ENCODE data around the gene UBAC1. TPM values are rescaled to one million over a fixed set of nuclear protein-coding genes. Genes with fewer than 3 reads are reported as not detected.

UBAC1 gene
- total RNA-seq, 1 experiment from 2014 or later, result 54.8 TPM

GRCh38 chr9:136001231-136001630, 40.1 kb upstream of the UBAC1 start:
- intact Hi-C loops (cut with micrococcal nuclease), result no loop called here
- TF ChIP-seq CTCF (IDR thresholded peaks at IDR 0.05 in 2 of 3, conservative IDR thresholded peaks at IDR 0.05 in 1 of 3; ENCODE audit: borderline replicate concordance in 1 of 3, insufficient read depth in 1 of 3, low read depth in 2 of 3, low read length in 2 of 3), result no peak
- TF ChIP-seq REST (IDR thresholded peaks at IDR 0.05; ENCODE audit: low read depth), result no peak
- no peak for TF ChIP-seq TCF7L2 (IDR thresholded peaks at IDR 0.05; ENCODE audit: borderline replicate concordance, extremely low read depth, insufficient read depth, insufficient read length)
- no peak for TF ChIP-seq FOSL1 (IDR thresholded peaks at IDR 0.05; ENCODE audit: low read depth)
- TF ChIP-seq ATF3 (IDR thresholded peaks at IDR 0.05), result no peak
- TF ChIP-seq EGR1 (IDR thresholded peaks at IDR 0.05; ENCODE audit: low read depth), result no peak
- no peak for TF ChIP-seq ZNF274 (IDR thresholded peaks at IDR 0.05; ENCODE audit: low read depth, low read length)
- no peak for TF ChIP-seq JUND (IDR thresholded peaks at IDR 0.05)
- no peak for TF ChIP-seq EZH2phosphoT487 (IDR thresholded peaks at IDR 0.05; ENCODE audit: borderline replicate concordance)
- TF ChIP-seq ZBTB33 (IDR thresholded peaks at IDR 0.05; ENCODE audit: extremely low read depth, insufficient replicate concordance, low read length), result no peak
- TF ChIP-seq ELF1 (IDR thresholded peaks at IDR 0.05; ENCODE audit: borderline replicate concordance, low read depth), result no peak
- no peak for TF ChIP-seq YY1 (IDR thresholded peaks at IDR 0.05; ENCODE audit: extremely low read depth, insufficient replicate concordance, low read depth, low read length)
- TF ChIP-seq CEBPB (IDR thresholded peaks at IDR 0.05; ENCODE audit: low read depth), result no peak
- TF ChIP-seq SRF (IDR thresholded peaks at IDR 0.05; ENCODE audit: low read depth), result no peak
- no peak for TF ChIP-seq MAX (IDR thresholded peaks at IDR 0.05)
- Histone ChIP-seq H3K9me2 (ENCODE audit: insufficient read depth) (no peaks in the 10 kb centered on the region), H2AFZ (ENCODE audit: low read depth, low read length, poor library complexity, severe bottlenecking) (no peak overlapping the region), H3K36me3 (ENCODE audit: control insufficient read depth in 1 of 2, insufficient read depth in 2 of 2, low read length in 2 of 2) (no peaks in the 10 kb centered on the region), H3K4me2 (ENCODE audit: low read length) (no peak overlapping the region), H3K4me1 (ENCODE audit: control insufficient read depth in 1 of 2, insufficient read depth in 2 of 2, low read length in 2 of 2) (no peaks in the 10 kb centered on the region; a peak in 1 of 4 replicates), H3K9ac (ENCODE audit: low read length) (no peak overlapping the region), H4K20me1 (ENCODE audit: insufficient read depth) (no peaks in the 10 kb centered on the region), H3K27ac (ENCODE audit: low read depth, low read length) (no peak overlapping the region), H3K27me3 (ENCODE audit: insufficient read depth, low read length) (no peaks in the 10 kb centered on the region), H3K79me2 (ENCODE audit: insufficient read depth, low read length) (no peaks in the 10 kb centered on the region), H3K9me3 (ENCODE audit: control insufficient read depth in 1 of 2, insufficient read depth in 1 of 2, low read depth in 1 of 2, low read length in 2 of 2) (no peaks in the 10 kb centered on the region), H3K4me3 (replicated peaks in 1 of 2; ENCODE audit: low read depth in 1 of 2, low read length in 2 of 2) (no peak overlapping the region)
- RAD21 ChIA-PET (ENCODE audit: low non-redundant PET in 1 of 2, low total read pairs in 2 of 2, uncharacterized antibody in 2 of 2, unreplicated experiment in 2 of 2), result no interaction called here
- CTCF ChIA-PET, result interaction anchor here (1.5 kb wide), 1 partner anchor 121 kb away, joined by 3 read pairs; no protein-coding TSS in a partner anchor
- BruUV-seq (replicated peaks), result no TSS peak
- POLR2A ChIA-PET, result no interaction called here
- no peak for DNase-seq (ENCODE audit: low read depth, low spot score)
- ATAC-seq, result no peak
